Mucosa of gallbladder (tissue), 1 donor: ENCODE results near the gene ABCC1. TPM values are rescaled to one million over a fixed set of nuclear protein-coding genes. Genes with fewer than 3 reads are reported as not detected.
"Not testable (repeated sequence)": the region's sequence is repeated elsewhere in the genome, so short reads cannot be mapped to it uniquely, and the experiment has no call there.

ENCODE experiments used
- DNase-seq: peaks from one replicate; pipeline ENCODE4 v3.0.0-alpha.2; 2020; ENCODE audit warnings: low spot score
- total RNA-seq: library from RNA; stranded (reverse); gene quantifications from one replicate; pipeline ENCODE4 v1.2.1, GENCODE V29; 2021
- donor health status: DM: no; HTN: no; CAD: no.

The ABCC1 gene
- total RNA-seq, 1 donor from 2014 or later, result 27.6 TPM

DNA sequence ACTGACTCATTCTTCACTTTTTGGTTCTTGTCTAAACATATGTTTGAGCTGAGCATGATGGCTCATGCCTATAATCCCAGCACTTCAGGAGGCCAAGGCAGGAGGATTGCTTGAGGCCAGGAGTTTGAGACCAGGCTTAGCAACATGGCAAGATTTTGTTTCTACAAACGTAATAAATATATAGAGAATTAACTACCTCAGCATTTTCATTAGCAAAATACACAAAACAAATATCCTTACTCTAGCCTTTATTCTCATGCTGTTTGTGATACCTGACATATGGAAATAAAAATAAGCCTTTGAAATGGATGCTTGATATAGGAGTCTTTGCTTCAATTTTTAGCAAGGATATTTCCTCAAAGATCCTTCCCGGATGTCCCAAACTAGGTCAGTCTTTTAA, 132.8 kb downstream of the ABCC1 start:
- DNase-seq, result no peak

DNA sequence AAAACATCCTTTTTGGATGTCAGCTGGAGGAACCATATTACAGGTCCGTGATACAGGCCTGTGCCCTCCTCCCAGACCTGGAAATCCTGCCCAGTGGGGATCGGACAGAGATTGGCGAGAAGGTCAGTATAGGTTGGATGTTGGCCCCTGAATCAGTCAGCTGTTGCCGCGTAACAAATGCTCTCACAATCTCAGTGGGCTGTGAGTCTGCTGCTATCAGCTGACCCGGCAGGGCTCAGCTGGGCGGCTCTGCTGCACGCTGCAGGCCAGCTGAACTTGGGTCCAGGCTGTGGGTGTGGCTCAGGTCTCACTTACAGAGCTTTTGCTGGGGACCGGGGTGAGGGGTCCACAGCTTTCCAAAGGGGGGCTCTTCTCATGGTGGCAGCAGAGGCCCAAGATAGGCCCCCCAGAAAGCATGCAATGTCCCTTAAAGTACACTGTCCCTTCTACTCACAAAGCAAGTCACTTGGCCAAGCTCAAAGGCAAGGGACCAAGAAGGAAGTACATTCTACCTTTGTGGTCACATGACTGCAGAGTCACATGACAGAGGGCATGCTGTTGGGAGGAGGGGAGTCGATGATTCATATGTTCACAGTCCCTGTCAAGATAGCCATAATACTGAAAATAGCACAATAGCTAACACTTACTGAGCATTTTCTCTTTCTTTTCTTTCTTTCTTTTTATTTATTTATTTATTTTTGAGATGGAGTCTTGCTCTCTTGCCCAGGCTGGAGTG, 134.2 kb downstream of the ABCC1 start:
- DNase-seq, result no peak

GRCh38 chr16:16084874-16085273, 135.5 kb downstream of the ABCC1 start:
- no peak for DNase-seq

DNA sequence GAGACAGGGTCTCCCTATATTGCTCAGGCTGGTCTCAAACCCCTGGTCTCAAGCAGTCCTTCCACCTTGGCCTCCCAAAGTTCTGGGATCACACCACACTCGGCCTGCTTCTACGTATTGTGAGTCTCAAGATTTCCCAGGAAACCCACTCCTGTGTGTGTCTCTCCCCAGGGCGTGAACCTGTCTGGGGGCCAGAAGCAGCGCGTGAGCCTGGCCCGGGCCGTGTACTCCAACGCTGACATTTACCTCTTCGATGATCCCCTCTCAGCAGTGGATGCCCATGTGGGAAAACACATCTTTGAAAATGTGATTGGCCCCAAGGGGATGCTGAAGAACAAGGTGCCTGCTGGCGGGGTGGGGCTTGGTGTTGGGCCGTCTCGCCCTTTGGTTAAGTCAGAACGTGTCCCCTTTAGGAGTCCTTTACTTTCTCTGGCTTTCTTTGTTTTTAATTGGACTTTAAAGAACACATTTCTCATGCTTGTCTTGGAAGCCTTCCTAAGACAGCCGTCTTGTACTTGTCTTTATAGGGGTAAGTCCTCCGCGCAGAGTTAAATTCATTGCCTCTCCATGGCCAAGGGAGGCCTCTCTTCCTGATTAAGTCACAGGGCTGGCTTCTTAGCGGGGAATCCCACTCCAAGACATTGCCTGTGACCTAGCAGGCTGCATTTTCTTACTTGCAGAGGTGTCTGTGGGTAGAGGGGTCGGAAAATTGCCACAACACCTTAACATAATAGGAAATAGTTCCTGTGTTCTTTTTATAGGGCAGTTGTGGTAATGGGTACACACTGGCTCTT, 137.4 kb downstream of the ABCC1 start:
- no peak for DNase-seq

DNA sequence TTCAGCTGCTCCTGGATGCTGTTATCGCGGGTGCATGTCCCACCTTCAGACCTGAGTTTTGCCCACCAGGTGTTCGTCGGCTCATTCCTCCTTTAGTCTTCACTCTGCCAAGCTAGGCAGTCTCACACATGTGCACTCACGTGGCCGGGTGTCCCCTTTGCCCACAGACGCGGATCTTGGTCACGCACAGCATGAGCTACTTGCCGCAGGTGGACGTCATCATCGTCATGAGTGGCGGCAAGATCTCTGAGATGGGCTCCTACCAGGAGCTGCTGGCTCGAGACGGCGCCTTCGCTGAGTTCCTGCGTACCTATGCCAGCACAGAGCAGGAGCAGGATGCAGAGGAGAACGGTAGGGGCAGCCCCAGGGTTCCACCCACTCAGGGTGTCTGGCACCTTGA, 140.8 kb downstream of the ABCC1 start:
- no peak for DNase-seq

- DNase-seq, result no peak
These were observed 143.7 kb downstream of the ABCC1 start for GRCh38 chr16:16092925-16093627.

GRCh38 chr16:16093628-16094332, 144.4 kb downstream of the ABCC1 start:
- DNase-seq, result no peak

DNA sequence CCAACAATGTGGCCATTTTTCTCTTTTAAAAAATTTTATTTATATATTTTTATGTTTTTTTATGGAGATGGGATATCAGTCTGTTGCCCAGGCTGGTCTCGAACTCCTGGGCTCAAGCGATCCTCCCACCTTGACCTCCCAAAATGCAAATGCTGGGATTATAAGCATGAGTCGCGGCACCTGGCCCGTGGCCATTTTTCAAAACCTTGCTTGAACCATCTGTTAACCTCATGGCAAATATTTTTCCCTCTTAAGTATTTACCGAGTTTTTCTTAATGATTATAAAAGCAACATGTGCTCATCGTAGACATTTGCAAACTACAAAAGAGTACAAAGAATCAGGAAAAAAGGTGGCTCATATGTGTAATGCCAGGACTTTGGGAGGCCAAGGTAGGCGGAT, 146.2 kb downstream of the ABCC1 start:
- DNase-seq, result no peak

GRCh38 chr16:16096121-16096857, 146.9 kb downstream of the ABCC1 start:
- DNase-seq, result peak; percentile 61

- DNase-seq, result no peak
These were observed 147.4 kb downstream of the ABCC1 start for GRCh38 chr16:16096858-16097213.

GRCh38 chr16:16099320-16099719, 149.9 kb downstream of the ABCC1 start:
- DNase-seq, result no peak

DNA sequence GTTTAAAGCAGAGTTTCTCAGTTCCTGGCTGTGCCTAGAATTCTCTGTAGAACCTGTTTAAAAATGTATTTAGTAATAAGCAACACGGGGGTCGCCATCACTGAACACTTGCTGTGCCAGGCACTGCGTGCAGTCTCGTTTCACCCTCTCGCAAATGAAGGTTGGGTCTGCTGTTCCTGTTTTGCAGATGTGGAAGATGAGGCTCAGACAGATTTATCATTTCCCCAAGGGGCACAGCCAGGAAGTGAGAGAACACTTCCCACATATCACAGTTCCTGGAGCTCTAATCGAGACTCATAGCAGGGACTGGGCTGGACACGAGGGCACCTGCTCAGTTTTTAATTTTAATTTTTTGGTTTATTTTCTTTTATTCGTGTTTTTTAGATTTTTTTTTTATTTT, 151.2 kb downstream of the ABCC1 start:
- no peak for DNase-seq

- no peak for DNase-seq
These were observed 152.2 kb downstream of the ABCC1 start for GRCh38 chr16:16101585-16101984.

GRCh38 chr16:16102738-16103137, 153.3 kb downstream of the ABCC1 start:
- no peak for DNase-seq

GRCh38 chr16:16104132-16104803, 154.9 kb downstream of the ABCC1 start:
- not testable (repeated sequence) for DNase-seq

DNA sequence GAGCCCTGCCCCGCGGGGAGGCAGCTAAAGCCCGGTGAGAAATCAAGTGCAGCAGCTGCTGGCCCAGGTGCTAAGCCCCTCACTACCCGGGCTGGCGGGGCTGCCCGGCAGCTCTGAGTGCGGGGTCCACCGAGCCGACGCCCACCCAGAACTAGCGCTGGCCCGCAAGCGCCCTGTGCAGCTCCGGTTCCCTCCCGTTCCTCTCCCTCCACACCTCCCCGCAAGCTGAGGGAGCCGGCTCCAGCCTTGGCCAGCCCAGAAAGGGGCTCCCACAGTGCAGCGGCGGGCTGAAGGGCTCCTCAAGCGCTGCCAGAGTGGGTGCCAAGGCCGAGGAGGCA, 155.4 kb downstream of the ABCC1 start:
- not testable (repeated sequence) for DNase-seq

DNA sequence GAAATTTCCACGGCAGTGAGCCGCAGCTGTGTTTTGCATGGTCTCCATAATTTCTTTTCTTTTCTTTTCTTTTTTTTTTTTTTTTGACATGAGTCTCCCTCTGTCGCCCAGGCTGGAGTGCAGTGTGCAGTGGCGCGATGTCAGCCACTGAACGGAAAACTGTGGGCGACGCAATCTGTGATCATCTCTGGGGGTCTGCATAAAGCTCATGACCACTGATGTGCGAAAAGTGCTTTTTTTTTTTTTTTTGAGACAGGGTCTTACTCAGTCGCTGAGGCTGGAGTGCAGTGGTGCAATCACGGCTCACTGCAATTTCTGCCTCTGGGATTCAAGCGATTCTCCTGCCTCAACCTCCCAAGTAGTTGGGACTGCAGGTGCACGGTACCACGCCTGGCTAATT, 156.2 kb downstream of the ABCC1 start:
- DNase-seq, result no peak

DNA sequence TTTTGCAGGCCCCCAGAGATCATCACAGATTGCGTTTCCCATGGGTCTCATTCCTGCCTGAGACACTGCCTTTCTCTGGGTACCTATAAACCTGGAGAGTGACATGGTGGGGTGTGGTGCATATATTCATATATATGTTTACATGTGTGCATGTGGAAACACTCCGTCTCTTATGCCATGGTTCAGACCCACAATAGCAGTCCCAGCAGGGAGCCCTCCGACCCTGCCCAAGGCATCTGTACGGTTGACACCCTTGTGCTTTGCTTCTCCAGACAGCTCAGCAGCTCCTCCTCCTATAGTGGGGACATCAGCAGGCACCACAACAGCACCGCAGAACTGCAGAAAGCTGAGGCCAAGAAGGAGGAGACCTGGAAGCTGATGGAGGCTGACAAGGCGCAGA, 157.1 kb downstream of the ABCC1 start:
- DNase-seq, result no peak

- no peak for DNase-seq
These were observed 158.4 kb downstream of the ABCC1 start for GRCh38 chr16:16107839-16108238.

- DNase-seq, result no peak
These were observed 159.3 kb downstream of the ABCC1 start for GRCh38 chr16:16108759-16109158.
